HCT116 (cell line): ENCODE results near the gene TTLL4. TPM values are rescaled to one million over a fixed set of nuclear protein-coding genes. Genes with fewer than 3 reads are reported as not detected.

ENCODE experiments used
- ATAC-seq: fragments of 200-7000 bp; cut with Tn5 transposase; 2 replicates; pipeline ENCODE4 v1.9.1; 2020; ENCODE audit warnings: mild to moderate bottlenecking, moderate library complexity
- Bru-seq: library from RNA; stranded (reverse); fragments of 400-500 nt; gene quantifications from one replicate; lab custom pipeline; 2021; lab: Mats Ljungman, UMichigan
- BruChase-seq, 2 experiments: library from RNA; stranded (reverse); fragments of 400-500 nt; gene quantifications; one replicate each; lab custom pipeline; 2021; lab: Mats Ljungman, UMichigan
- BruUV-seq: library from RNA; stranded (reverse); fragments of 400-500 nt; replicated peaks from 2 replicates; lab custom pipeline; 2021; lab: Mats Ljungman, UMichigan
- CTCF ChIA-PET: fragments of 300-600 bp; sonication (Branson Sonifier 250); formaldehyde crosslinking; loops from one replicate; lab custom pipeline; 2021; ENCODE audit warnings: antibody characterized with exemption; lab: Charles Lee
- POLR2A ChIA-PET: fragments of 300-600, 350-600 bp; sonication (Branson Sonifier 250); formaldehyde crosslinking; loops from one replicate; lab custom pipeline; 2021; ENCODE audit warnings: antibody characterized with exemption; lab: Charles Lee
- RAD21 ChIA-PET, 2 experiments: fragments of 300-600 bp; sonication (Branson Sonifier 250); formaldehyde crosslinking; loops; one replicate each; lab custom pipeline; 2023; ENCODE audit warnings: low total read pairs in 2 of 2; ENCODE audit not compliant: uncharacterized antibody in 2 of 2, unreplicated experiment in 2 of 2, low non-redundant PET in 1 of 2; lab: Charles Lee
- DNase-seq: peaks from one replicate; pipeline ENCODE4 v3.0.0-alpha.2; 2010; ENCODE audit warnings: low read depth, low spot score
- H2AFZ ChIP-seq: fragments of 200-600 bp; shearing (Covaris generic), sonication (generic); 2 replicates; pipeline ENCODE4 v1.6.1; 2017; ENCODE audit warnings: low read depth, mixed run types, mixed read lengths, antibody characterized with exemption, low read length; ENCODE audit not compliant: poor library complexity, severe bottlenecking
- H3K27ac ChIP-seq: 2 replicates; pipeline ENCODE4 v1.5.1; 2012; ENCODE audit warnings: low read depth, low read length
- H3K27me3 ChIP-seq: fragments of 200-600 bp; sonication (generic); 2 replicates; pipeline ENCODE4 v1.6.1; 2016; ENCODE audit warnings: mixed run types, low read length, mixed read lengths; ENCODE audit not compliant: insufficient read depth
- H3K36me3 ChIP-seq, 2 experiments: fragments of 200-500 bp in 1 of 2; fragments of 200-600 bp in 1 of 2; sonication (Bioruptor generic) in 1 of 2; sonication (generic) in 1 of 2; 2 replicates each; pipeline versions ENCODE4 v1.5.1 to v1.6.1; 2014 to 2016; ENCODE audit warnings: low read length in 2 of 2, inconsistent platforms in 1 of 2, mixed read lengths in 1 of 2, mixed run types in 1 of 2; ENCODE audit not compliant: insufficient read depth in 2 of 2, control insufficient read depth in 1 of 2
- H3K4me1 ChIP-seq, 2 experiments: fragments of 200-600 bp in 1 of 2; sonication (generic) in 1 of 2; 2 replicates each; pipeline versions ENCODE4 v1.5.1 to v1.6.1; 2012 to 2017; ENCODE audit warnings: low read length in 2 of 2, inconsistent platforms in 1 of 2, mild to moderate bottlenecking in 1 of 2, mixed read lengths in 1 of 2, mixed run types in 1 of 2, moderate library complexity in 1 of 2; ENCODE audit not compliant: insufficient read depth in 2 of 2, control insufficient read depth in 1 of 2
- H3K4me2 ChIP-seq: fragments of 200-600 bp; sonication (generic); 2 replicates; pipeline ENCODE4 v1.6.1; 2017; ENCODE audit warnings: mixed run types, low read length, mixed read lengths
- H3K4me3 ChIP-seq, 2 experiments: fragments of 200-600 bp in 1 of 2; sonication (generic) in 1 of 2; replicated peaks in 1 of 2; 2 replicates each; pipeline ENCODE4 v1.5.1; 2011 to 2016; ENCODE audit warnings: low read length in 2 of 2, control low read depth in 1 of 2, low read depth in 1 of 2, mild to moderate bottlenecking in 1 of 2, mixed read lengths in 1 of 2, mixed run types in 1 of 2
- H3K79me2 ChIP-seq: fragments of 200-600 bp; sonication (generic); 2 replicates; pipeline ENCODE4 v1.6.1; 2017; ENCODE audit warnings: mild to moderate bottlenecking, mixed run types, low read length, moderate library complexity, mixed read lengths; ENCODE audit not compliant: insufficient read depth
- H3K9ac ChIP-seq: fragments of 200-600 bp; sonication (generic); 2 replicates; pipeline ENCODE4 v1.6.1; 2016; ENCODE audit warnings: low read length, mixed read lengths
- H3K9me2 ChIP-seq: fragments of 200-600 bp; sonication (generic), shearing (Covaris generic); 2 replicates; pipeline ENCODE4 v1.6.1; 2017; ENCODE audit warnings: mixed run types, mild to moderate bottlenecking, moderate library complexity; ENCODE audit not compliant: insufficient read depth
- H3K9me3 ChIP-seq, 2 experiments: fragments of 200-500 bp in 1 of 2; fragments of 200-600 bp in 1 of 2; sonication (Bioruptor generic) in 1 of 2; sonication (generic) in 1 of 2; 2 replicates each; pipeline ENCODE4 v1.6.1; 2014 to 2017; ENCODE audit warnings: low read length in 2 of 2, mixed read lengths in 2 of 2, inconsistent platforms in 1 of 2, low read depth in 1 of 2, mild to moderate bottlenecking in 1 of 2, mixed run types in 1 of 2, moderate library complexity in 1 of 2; ENCODE audit not compliant: control insufficient read depth in 1 of 2, insufficient read depth in 1 of 2
- H4K20me1 ChIP-seq: fragments of 200-600 bp; sonication (generic), shearing (Covaris generic); 2 replicates; pipeline ENCODE4 v1.6.1; 2017; ENCODE audit warnings: mixed run types, mild to moderate bottlenecking, moderate library complexity; ENCODE audit not compliant: insufficient read depth
- CBX3 ChIP-seq: IDR thresholded peaks from 2 replicates; pipeline ENCODE4 v1.6.1; 2012; ENCODE audit warnings: low read depth
- CEBPB ChIP-seq: IDR thresholded peaks from 2 replicates; pipeline ENCODE4 v1.6.1; 2012; ENCODE audit warnings: low read depth
- CTCF ChIP-seq, 3 experiments: fragments of 200-600 bp in 1 of 3; sonication (generic) in 1 of 3; IDR thresholded peaks in 2 of 3; conservative IDR thresholded peaks in 1 of 3; 2 replicates each; pipeline ENCODE4 v1.5.1; 2012 to 2017; ENCODE audit warnings: low read depth in 2 of 3, low read length in 2 of 3, antibody characterized with exemption in 1 of 3, borderline replicate concordance in 1 of 3, control low read depth in 1 of 3, mild to moderate bottlenecking in 1 of 3, mixed read lengths in 1 of 3, mixed run types in 1 of 3, moderate library complexity in 1 of 3; ENCODE audit not compliant: insufficient read depth in 1 of 3
- EZH2phosphoT487 ChIP-seq: fragments of 200-600 bp; IDR thresholded peaks from 2 replicates; pipeline ENCODE4 v1.6.1; 2018; ENCODE audit warnings: antibody characterized with exemption, borderline replicate concordance
- FOSL1 ChIP-seq: IDR thresholded peaks from 2 replicates; pipeline ENCODE4 v1.6.1; 2012; ENCODE audit warnings: low read depth
- JUND ChIP-seq: IDR thresholded peaks from 2 replicates; pipeline ENCODE4 v1.6.1; 2012
- MAX ChIP-seq: IDR thresholded peaks from 2 replicates; pipeline ENCODE4 v1.6.1; 2012
- POLR2A ChIP-seq: IDR thresholded peaks from 2 replicates; pipeline ENCODE4 v1.7.0; 2011; ENCODE audit warnings: borderline replicate concordance; ENCODE audit not compliant: insufficient read depth, insufficient read length; ENCODE audit errors: extremely low read depth
- POLR2AphosphoS5 ChIP-seq: IDR thresholded peaks from 2 replicates; pipeline ENCODE4 v1.6.1; 2011; ENCODE audit warnings: mild to moderate bottlenecking, low read depth, low read length, moderate library complexity
- RAD21 ChIP-seq: IDR thresholded peaks from 2 replicates; pipeline ENCODE4 v1.6.1; 2012; ENCODE audit warnings: low read depth, mild to moderate bottlenecking
- SIN3A ChIP-seq: IDR thresholded peaks from 2 replicates; pipeline ENCODE4 v1.6.1; 2012; ENCODE audit warnings: low read depth
- SP1 ChIP-seq: IDR thresholded peaks from 2 replicates; pipeline ENCODE4 v1.6.1; 2012; ENCODE audit warnings: low read depth
- TCF7L2 ChIP-seq: IDR thresholded peaks from 2 replicates; pipeline ENCODE4 v1.7.0; 2011; ENCODE audit warnings: borderline replicate concordance, inconsistent platforms; ENCODE audit not compliant: insufficient read depth, insufficient read length; ENCODE audit errors: extremely low read depth
- YY1 ChIP-seq: IDR thresholded peaks from 2 replicates; pipeline ENCODE4 v1.6.1; 2011; ENCODE audit warnings: low read length, low read depth, moderate library complexity, mild to moderate bottlenecking; ENCODE audit not compliant: insufficient replicate concordance; ENCODE audit errors: extremely low read depth
- ZBTB33 ChIP-seq: IDR thresholded peaks from 2 replicates; pipeline ENCODE4 v1.6.1; 2011; ENCODE audit warnings: mild to moderate bottlenecking, low read length, moderate library complexity; ENCODE audit not compliant: insufficient replicate concordance; ENCODE audit errors: extremely low read depth
- ZFX ChIP-seq: fragments of 450-650 bp; IDR thresholded peaks from 2 replicates; pipeline ENCODE4 v1.6.1; 2017
- intact Hi-C: fragments of 100-400 bp; cut with micrococcal nuclease; formaldehyde crosslinking; loops from 2 replicates; pipeline ENCODE4 v1.10.0; 2022
- long read RNA-seq: library from polyadenylated mRNA; unstranded; transcript quantifications from one replicate; pipeline ENCODE4 v2.0.0, GENCODE V29; 2021; ENCODE audit not compliant: unreplicated experiment
- polyA plus RNA-seq: library from polyadenylated mRNA; unstranded; fragments of >200 nt; gene quantifications from 2 replicates; pipeline ENCODE4 v1.2.1, GENCODE V29; 2012; ENCODE audit warnings: missing spikeins
- total RNA-seq: library from RNA; stranded (reverse); gene quantifications from one replicate; pipeline ENCODE4 v1.2.1, GENCODE V29; 2021; ENCODE audit not compliant: unreplicated experiment

TTLL4 gene
- total RNA-seq (53.0 TPM), Bru-seq, nascent RNA (percentile 77 among the genes with signal in this experiment), BruChase-seq, experiment 1, labeled RNA remaining after a 6-hour chase (percentile 80 among the genes with signal in this experiment), BruChase-seq, experiment 2, labeled RNA remaining after a 2-hour chase (percentile 82 among the genes with signal in this experiment)
- 23.2 and 29.1 TPM in 2 replicates for polyA plus RNA-seq
- long read RNA-seq, full-length matches to known transcripts = 6 of 19 reads
- long read RNA-seq, partial matches to known transcripts = 7 of 19 reads
- long read RNA-seq, other reads (novel, unspliced or antisense) = 6 of 19 reads

GRCh38 chr2:218710687-218711549 lies at the start of gene TTLL4:
TTLL4 (plus strand) TSS chr2:218710835; CDS start chr2:218737677, 26,842 bp downstream.
- peaks cover 3% of the 10 kb centered on the region; the same call in 1 of the 2 replicates for H4K20me1 ChIP-seq
- CTCF ChIA-PET = interaction anchor here (0.6 to 2.6 kb wide), 16 partner anchors 8 to 441 kb away, joined by 3 to 12 read pairs (median 4); partner anchors contain the start of genes AAMP, BCS1L, PNKD and RNF25
- intact Hi-C loops = loop anchor here (1.0 kb wide), 1 partner anchor 136 kb away; no protein-coding TSS in a partner anchor
- H3K27ac ChIP-seq = peak within 1 kb of the TSS; percentile 84
- BruUV-seq = no TSS peak
- ATAC-seq (peak; percentile 97), DNase-seq (peak; percentile 87)
- H3K79me2 ChIP-seq = peaks cover 50% of the 10 kb centered on the region
- no peaks in the 10 kb centered on the region for H3K9me2 ChIP-seq
- POLR2A ChIA-PET = interaction anchor here (0.8 to 1.0 kb wide), 3 partner anchors 9 to 17 kb away, joined by 3 read pairs; no protein-coding TSS in a partner anchor
- RAD21 ChIA-PET = interaction anchor here (0.7 to 1.2 kb wide), 2 partner anchors 21 to 51 kb away, joined by 3 read pairs; partner anchors contain the start of genes BCS1L (in 1 of the 2) and ZNF142 (in 1 of the 2)
- peak within 1 kb of the TSS; percentile 73 to 79 for H3K4me3 ChIP-seq
- H3K4me1 ChIP-seq = peaks cover 0 to 11% of the 10 kb centered on the region in 2 experiments; a peak in 2 of 4 replicates
- H3K4me2 ChIP-seq = peak within 1 kb of the TSS; percentile 79
- no peaks in the 10 kb centered on the region for H3K9me3 ChIP-seq
- peaks cover 0 to under 1% of the 10 kb centered on the region in 2 experiments; a peak in 1 of 4 replicates for H3K36me3 ChIP-seq
- H3K9ac ChIP-seq = peak within 1 kb of the TSS; percentile 84
- TF ChIP-seq EZH2phosphoT487 = no peak
- peak; percentile 65 for TF ChIP-seq POLR2A
- TF ChIP-seq JUND = no peak
- peak; percentile 94 for TF ChIP-seq SIN3A
- peak; percentile 76 for TF ChIP-seq RAD21
- TF ChIP-seq CBX3 = no peak
- TF ChIP-seq FOSL1 = no peak
- peak; percentile 80 for TF ChIP-seq ZFX
- TF ChIP-seq MAX = peak; percentile 95
- TF ChIP-seq ZBTB33 = no peak
- no peak for TF ChIP-seq CEBPB
- TF ChIP-seq CTCF (IDR thresholded peaks at IDR 0.05 in 2 of 3, conservative IDR thresholded peaks at IDR 0.05 in 1 of 3; ENCODE audit: borderline replicate concordance in 1 of 3, insufficient read depth in 1 of 3, low read depth in 2 of 3, low read length in 2 of 3) = peak; percentile 75 to 88 (median 76)
- peak; percentile 96 for TF ChIP-seq POLR2AphosphoS5
- TF ChIP-seq TCF7L2 = peak; percentile 33
- TF ChIP-seq SP1 = peak; percentile 53; the same call in 1 of the 2 replicates
- peak; percentile 80 for TF ChIP-seq YY1
- TF ChIP-seq, all 23 proteins: peak for 10
- Histone ChIP-seq H2AFZ (peak within 1 kb of the TSS; percentile 11), H3K27me3 (no peaks in the 10 kb centered on the region)
